HG02981 (cell line): Measurements from ENCODE around the gene MANBA.
"Not testable (repeated sequence)": the region's sequence is repeated elsewhere in the genome, so short reads cannot be mapped to it uniquely, and the experiment has no call there.

ENCODE experiments used
- ATAC-seq: cut with Tn5 transposase; IDR thresholded peaks from one replicate; pipeline ENCODE4 v1.9.1; 2021; ENCODE audit warnings: mild to moderate bottlenecking, moderate library complexity; ENCODE audit not compliant: unreplicated experiment

MANBA gene

DNA sequence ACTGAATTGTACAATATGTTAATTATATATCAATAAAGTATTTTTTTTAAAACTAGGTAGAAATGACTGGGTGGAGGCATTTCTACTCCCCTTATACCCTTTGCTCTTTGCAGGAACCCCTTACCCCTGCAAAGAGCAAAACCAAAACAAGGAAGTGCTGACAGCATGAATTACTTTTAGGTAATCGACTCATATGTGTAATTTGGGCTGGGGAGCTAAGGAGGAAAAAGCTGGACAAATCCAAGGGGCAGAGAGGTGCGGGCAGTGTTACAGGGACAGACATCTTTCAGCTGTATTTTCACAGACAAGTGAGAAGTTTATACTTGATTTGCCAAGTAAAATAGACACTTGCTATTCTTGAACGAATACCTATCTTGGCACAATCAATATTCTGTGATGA, 35.5 kb downstream of the MANBA start:
- ATAC-seq: no peak

GRCh38 chr4:102723511-102723910, 37.3 kb downstream of the MANBA start:
- ATAC-seq: no peak

GRCh38 chr4:102722740-102723139, 38.0 kb downstream of the MANBA start:
- ATAC-seq: no peak

- ATAC-seq: not testable (repeated sequence)
Measured at GRCh38 chr4:102718833-102719575, 41.8 kb downstream of the MANBA start.

DNA sequence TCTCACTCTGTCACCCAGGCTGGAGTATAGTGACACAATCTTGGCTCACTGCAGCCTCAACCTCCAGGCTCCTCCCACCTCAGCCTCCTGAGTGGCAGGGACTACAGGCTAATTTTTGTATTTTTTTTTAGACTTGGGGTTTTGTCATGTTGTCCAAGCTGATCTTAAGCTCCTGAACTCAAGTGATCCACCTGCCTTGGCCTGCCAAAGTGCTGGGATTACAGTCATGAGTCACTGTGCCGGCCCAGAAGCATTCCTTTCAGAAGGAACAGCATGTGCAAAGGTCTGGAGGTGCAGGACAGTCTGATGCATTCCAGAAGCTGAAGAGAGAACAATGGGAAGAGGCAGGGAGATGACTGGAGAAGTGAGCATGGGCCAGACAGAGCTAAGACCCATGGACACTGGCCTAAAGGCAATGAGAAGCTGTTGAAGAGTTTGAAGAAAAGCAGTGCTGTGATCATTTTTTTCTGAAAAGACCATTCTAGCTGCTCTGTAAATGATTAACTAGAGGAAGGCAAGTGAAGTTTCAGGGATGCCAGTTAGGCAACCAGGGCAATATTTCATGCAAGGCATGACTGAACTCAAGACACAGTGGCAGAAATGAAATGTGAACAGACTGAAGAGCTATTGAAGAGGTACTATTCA, 43.2 kb downstream of the MANBA start:
- ATAC-seq: no peak

DNA sequence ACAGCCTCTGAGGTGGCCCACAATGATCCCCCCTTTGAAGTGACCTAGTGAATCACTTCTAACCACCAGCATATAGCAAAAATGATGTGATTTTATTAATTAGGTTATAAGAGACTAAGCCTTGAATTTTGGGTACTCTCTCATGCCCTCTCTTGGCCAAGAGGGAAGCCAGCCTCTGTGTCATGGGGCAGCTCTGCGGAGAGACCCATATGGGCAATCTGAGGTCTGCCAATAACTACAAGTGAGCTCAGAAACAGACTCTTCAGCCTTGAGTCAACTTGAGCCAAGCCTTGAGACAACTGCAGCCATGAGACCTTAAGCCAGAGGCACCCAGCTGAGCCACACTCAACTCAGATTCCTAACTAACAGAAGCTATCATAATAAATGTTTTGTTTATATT, 45.7 kb downstream of the MANBA start:
- no peak for ATAC-seq

DNA sequence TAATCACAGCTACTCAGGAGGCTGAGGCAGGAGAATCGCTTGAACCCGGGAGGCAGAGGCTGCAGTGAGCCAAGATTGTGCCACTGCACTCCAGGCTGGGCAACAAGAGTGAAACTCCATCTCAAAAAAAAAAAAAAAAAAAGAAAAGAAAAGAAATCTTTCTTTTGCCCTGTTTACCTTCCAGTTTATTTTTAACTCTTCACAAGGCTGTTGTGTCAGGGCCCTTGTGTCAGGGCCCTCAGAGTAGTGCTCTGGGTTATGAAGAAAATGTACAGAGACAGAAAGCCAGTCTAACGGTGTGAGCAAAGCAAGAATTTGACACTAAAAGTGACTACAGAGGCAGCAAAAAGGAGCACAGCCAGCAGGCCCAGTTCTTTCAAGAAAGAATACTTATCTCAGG, 47.0 kb downstream of the MANBA start:
- not testable (repeated sequence) for ATAC-seq

DNA sequence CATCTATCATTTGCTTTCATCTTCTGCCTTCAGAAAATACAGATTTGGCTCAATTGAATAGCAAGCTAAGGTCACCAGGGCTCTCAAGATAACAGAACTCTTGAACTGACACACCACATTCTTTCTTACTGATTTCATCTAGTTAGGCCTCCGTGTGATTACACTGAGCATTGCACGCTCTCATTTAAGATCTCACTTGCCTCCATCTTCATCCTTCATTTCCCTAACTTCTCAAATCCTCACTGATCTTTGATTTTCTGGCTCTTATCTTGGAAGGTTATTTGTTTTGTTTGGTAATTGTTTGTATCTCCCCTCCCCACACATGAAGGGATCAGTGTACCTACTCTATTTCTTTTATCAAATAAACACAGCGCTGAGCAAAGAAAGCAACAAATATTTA, 47.7 kb downstream of the MANBA start:
- ATAC-seq: no peak

- ATAC-seq: no peak
Measured at GRCh38 chr4:102710986-102711385, 49.8 kb downstream of the MANBA start.

DNA sequence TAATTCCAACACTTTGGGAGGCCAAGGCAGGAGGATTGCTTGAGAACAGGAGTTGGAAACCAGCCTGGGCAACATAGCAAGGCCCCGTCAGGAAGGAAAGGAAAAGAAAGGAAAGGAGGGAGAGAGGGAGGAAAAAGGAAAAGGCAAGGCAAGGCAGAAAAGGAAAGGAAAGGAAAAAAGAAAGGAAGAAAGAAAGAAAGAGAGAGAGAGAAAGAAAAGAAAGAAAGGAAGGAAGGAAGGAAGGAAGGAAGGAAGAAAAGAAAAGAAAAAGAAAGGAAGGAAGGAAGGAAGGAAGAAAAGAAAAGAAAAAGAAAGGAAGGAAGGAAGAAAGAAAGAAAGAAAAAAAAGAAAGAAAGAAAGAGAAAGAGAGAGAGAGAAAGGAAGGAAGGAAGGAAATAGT, 51.7 kb downstream of the MANBA start:
- ATAC-seq: not testable (repeated sequence)

DNA sequence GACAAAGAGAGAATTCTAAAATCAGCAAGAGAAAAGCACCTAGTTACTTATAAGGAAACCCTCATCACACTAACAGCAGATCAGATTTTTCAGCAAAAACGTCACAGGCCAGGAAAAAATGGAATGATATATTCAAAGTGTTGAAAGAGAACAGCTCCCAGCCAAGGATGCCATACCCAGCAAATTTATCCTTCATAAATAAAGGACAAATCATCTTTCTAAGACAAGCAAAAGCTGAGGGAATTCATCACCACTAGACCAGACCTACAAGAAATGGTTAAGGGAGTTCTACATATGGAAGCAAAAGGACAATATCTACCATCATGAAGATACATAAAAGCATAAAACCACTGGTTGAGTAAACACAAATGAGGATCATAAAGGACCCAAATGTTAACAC, 53.6 kb downstream of the MANBA start:
- ATAC-seq: no peak

DNA sequence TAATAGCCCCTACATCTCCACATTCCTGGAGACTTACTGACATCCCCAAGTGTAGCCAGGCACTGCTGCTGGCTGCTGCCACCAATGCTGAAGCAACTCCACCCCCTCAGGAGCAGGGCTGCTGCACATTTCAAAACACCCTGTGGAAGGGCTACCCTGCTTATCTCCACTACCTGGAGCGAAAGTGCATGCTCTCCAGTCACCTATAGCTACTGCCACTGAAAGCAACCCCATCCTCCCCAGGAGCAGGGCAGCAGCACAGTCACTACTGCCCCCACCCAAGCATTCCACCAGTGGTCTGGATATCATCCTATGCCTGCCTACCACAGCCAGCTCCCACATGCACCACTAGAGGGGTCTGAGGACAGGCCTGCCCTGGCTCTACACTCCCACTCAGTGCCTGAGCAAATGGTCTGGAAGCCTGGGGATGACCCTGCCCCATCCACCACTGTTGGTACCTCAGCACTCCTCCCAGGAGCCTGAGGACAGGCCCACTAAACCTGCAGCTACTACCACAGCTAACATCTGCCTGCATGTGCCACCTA, 55.3 kb downstream of the MANBA start:
- ATAC-seq: no peak

DNA sequence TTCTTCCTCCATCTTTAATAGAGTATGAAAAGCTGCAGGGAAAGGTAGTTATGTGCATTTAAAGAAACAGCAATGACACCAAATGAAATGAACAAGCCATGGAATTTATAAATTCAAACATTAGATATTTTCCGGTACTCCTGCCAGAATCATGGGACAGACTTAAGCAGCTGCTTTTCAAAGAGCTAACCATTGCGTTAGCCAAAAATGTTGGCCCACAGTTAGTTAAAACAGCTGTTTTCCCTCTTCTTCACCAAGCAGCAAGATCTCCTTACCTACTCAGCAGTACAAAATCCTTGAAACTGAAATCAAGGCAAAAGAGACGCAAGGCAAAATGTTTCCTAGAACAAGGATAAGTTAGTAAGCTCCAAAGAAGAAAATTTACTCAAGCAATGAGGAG, 64.0 kb downstream of the MANBA start:
- ATAC-seq: no peak

DNA sequence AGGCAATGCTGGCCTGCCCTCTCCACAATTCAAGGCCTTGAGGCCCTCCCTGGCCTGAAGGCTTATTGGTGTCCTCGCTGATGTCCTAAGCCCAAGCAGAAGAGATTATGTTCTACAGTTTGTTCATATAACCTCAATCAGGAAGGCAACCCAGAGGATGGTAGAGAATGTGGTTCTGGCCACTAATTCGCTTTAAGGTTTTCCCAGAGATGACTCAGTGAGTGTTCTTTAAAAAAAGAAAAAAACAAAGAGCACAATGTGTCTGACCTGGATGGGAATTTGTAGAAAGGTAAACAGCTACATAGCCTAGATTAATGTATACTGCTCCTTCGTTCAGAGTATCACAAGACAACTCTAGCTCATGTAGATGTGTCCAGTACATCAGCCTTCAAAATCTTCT, 66.0 kb downstream of the MANBA start:
- no peak for ATAC-seq

GRCh38 chr4:102693861-102694260, 66.9 kb downstream of the MANBA start:
- no peak for ATAC-seq

DNA sequence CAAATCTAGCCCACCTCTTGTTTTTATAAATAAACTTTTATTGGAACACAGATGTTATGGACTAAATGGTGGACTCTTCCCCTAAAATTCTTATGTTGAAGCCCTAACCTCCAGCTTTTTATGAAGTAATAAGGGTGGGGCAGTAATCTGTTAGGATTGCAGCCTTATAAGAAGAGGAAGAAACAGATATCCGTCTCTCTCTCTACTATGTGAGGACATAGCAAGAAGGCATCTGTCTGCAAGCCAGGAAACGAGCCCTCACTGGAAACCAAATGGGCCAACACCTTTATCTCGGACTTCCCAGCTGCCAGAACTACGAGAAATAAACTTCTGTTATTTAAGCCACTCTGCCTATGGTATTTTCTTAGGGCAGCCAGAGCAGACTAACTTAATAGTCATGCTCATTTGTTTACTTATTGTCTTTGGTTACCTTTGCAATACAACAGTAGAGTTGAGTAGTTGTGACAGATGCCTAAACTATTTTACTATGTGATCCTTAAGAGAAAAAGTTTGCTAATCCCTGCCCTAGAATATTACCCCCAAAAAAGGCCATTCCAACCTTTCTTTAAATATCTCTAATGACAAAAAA, 67.4 kb downstream of the MANBA start:
- ATAC-seq: no peak

DNA sequence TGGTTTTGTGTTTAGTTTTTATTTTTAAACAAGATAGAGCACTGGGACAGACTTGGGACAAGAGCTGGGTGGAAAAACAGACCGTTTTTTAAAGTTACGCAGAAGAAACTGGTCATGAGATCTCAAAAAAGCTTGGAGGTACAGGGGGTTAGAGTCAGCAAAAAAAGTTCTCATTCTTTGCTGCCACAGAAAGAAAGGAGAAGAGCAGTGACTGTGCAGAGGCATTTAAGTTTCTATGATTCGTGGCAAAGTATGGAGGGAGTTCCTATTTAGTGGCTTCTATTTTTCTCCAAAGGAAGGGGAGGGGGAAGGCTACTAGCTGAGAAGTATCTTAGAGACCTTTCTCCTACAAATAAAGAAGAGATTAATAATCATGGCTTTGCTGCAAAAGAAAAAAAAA, 68.3 kb downstream of the MANBA start:
- no peak for ATAC-seq

- ATAC-seq: peak; percentile 46
Measured at GRCh38 chr4:102687982-102688433, 72.8 kb downstream of the MANBA start.

GRCh38 chr4:102687373-102687981, 73.3 kb downstream of the MANBA start:
- ATAC-seq: peak; percentile 90

DNA sequence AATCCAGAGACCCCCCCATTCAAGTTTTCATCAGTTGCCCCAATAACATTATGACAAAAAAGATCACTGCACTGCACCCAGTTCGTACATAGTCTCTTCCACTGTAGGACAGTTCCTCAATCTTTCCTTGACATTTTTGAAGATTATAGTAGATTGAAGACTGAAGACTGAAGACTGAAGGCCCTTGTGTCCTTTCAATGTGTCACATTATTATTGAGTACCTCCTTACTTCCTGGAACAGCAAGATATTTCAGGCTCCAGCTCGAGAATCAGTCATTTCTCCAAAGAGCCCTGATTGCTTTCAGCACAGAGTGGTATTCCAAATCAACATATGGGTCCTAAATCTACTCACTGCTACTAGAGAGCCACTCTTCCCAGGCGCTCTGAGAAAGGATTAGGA, 75.0 kb downstream of the MANBA start:
- no peak for ATAC-seq

DNA sequence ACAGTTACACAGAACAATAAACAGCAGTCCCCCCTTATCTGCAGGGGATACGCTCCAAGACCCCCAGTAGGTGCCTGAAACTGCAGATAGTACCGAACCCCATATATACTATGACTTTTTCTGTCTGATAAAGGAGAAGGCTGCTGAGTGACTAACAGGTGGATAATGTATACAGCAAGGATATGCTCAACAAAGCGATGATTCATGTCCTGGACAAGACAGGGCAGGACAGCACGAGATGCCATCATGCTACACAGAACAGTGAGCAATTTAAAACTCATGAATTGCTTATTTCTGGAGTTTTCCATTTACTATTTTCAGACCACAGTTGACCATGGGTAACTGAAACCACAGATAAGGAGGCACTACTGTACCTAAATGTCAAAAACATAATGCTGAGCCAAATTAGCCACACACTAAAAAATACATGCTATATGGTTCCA, 76.1 kb downstream of the MANBA start:
- ATAC-seq: no peak
